ENCODE measurements around the gene STAB2.
"Not testable (repeated sequence)": the region's sequence is repeated elsewhere in the genome, so short reads cannot be mapped to it uniquely, and the experiment has no call there.

STAB2 gene

GRCh38 chr12:103808239-103808880 is 221.3 kb downstream of the STAB2 start:
- no peak for DNase-seq (ENCODE audit: low read depth in 3 of 3)

- no peak for DNase-seq (ENCODE audit: low read depth in 3 of 3)
Observed at GRCh38 chr12:103809154-103809553, 222.1 kb downstream of the STAB2 start.

GRCh38 chr12:103809639-103810038 is 222.6 kb downstream of the STAB2 start:
- DNase-seq (ENCODE audit: low read depth in 3 of 3), result not testable (repeated sequence)

GRCh38 chr12:103810111-103810510 is 223.0 kb downstream of the STAB2 start:
- no peak for DNase-seq (ENCODE audit: low read depth in 3 of 3)

- no peak for DNase-seq (ENCODE audit: low read depth in 3 of 3)
Observed at GRCh38 chr12:103811791-103812190, 224.7 kb downstream of the STAB2 start.

GRCh38 chr12:103812789-103813188 is 225.7 kb downstream of the STAB2 start:
- no peak for DNase-seq (ENCODE audit: low read depth in 3 of 3)

GRCh38 chr12:103813426-103813825 is 226.4 kb downstream of the STAB2 start:
- DNase-seq (ENCODE audit: low read depth in 3 of 3), result no peak

GRCh38 chr12:103813949-103814348 is 226.9 kb downstream of the STAB2 start:
- DNase-seq (ENCODE audit: low read depth in 3 of 3), result no peak

- DNase-seq (ENCODE audit: low read depth in 3 of 3), result no peak
Observed at GRCh38 chr12:103814436-103814835, 227.4 kb downstream of the STAB2 start.
